ENCODE data around the gene KRT71.

Gene KRT71

GRCh38 chr12:52575948-52576347, 23.0 kb upstream of the KRT71 start:
- no peak for DNase-seq (ENCODE audit: low read depth in 2 of 2, low spot score in 1 of 2)

GRCh38 chr12:52575256-52575655, 22.3 kb upstream of the KRT71 start:
- no peak for DNase-seq (ENCODE audit: low read depth in 2 of 2, low spot score in 1 of 2)

- no peak for DNase-seq (ENCODE audit: low read depth in 2 of 2, low spot score in 1 of 2)
Observed at GRCh38 chr12:52573743-52574142, 20.8 kb upstream of the KRT71 start, which contains the start of gene KRT74. Gene KRT74 (minus strand): TSS chr12:52573843. CDS start chr12:52573777, 66 bp downstream.

DNA sequence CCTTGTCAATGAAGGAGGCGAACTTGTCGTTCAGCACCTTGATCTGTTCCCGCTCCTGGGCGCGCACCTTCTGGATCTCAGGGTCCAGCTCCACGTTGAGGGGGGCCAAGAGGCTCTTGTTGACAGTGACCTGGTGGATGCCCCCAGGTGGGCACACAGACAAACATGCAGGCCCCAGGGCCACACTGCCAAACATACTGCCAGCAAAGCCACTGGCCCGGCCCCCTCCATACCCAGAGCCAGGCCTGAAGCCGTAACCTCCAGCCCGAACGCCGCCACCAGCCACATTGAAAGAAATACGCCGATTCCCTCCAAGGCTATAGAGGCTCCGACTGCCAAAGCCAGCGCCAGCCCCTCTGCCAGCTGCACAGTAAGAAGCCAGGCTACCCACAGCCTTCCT, 20.4 kb upstream of the KRT71 start:
- DNase-seq (ENCODE audit: low read depth in 2 of 2, low spot score in 1 of 2), result no peak

DNA sequence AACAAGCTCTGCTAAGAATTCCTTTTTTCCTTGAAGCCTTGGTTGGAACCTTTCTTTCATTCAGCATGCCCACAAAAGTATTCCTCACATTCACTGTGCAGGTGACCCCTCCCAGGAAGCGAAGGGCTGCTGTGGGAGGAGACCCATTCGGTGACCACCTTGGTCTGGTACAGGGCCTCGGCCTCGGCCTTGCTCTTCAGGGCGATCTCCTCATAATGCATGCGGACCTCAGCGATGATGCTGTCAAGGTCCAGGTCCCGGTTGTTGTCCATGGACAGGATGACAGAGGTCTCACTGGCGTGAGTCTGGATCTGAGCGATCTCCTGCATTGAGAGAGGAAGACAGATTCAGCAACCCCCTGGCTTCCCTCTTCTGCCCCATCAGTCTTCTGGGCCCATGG, 17.6 kb upstream of the KRT71 start:
- DNase-seq (ENCODE audit: low read depth in 2 of 2, low spot score in 1 of 2), result no peak

GRCh38 chr12:52568111-52568510, 15.2 kb upstream of the KRT71 start:
- DNase-seq (ENCODE audit: low read depth in 2 of 2, low spot score in 1 of 2), result no peak

DNA sequence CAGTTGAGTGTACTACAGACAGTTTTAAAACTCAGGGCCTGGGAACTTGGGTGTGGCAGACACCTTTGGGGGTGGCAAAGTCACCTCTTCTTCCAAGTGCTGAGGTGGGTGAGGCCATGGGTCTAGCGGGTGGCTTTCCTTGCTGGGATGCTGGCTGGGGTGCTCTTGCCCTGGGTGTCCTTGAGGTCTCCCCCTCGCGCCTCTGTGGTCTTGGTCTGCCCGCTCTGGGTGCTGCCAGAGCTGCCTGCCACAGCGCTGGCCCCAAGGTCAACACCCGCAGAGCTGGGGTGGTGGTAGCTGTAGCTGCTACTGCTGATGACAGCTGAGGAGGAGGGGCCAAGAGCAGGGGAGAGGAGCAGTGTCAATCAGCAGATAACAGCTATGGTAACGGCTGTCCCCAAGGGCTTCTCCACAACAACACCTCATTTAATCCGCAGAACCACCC, 13.9 kb upstream of the KRT71 start:
- DNase-seq (ENCODE audit: low read depth in 2 of 2, low spot score in 1 of 2), result peak; percentile 7 to 47

- DNase-seq (ENCODE audit: low read depth in 2 of 2, low spot score in 1 of 2), result no peak
Observed at GRCh38 chr12:52564582-52564981, 11.6 kb upstream of the KRT71 start.

- DNase-seq (ENCODE audit: low read depth in 2 of 2, low spot score in 1 of 2), result no peak
Observed at GRCh38 chr12:52561880-52562449, 9.0 kb upstream of the KRT71 start.

- DNase-seq (ENCODE audit: low read depth in 2 of 2, low spot score in 1 of 2), result no peak
Observed at GRCh38 chr12:52559979-52560378, 7.0 kb upstream of the KRT71 start.

DNA sequence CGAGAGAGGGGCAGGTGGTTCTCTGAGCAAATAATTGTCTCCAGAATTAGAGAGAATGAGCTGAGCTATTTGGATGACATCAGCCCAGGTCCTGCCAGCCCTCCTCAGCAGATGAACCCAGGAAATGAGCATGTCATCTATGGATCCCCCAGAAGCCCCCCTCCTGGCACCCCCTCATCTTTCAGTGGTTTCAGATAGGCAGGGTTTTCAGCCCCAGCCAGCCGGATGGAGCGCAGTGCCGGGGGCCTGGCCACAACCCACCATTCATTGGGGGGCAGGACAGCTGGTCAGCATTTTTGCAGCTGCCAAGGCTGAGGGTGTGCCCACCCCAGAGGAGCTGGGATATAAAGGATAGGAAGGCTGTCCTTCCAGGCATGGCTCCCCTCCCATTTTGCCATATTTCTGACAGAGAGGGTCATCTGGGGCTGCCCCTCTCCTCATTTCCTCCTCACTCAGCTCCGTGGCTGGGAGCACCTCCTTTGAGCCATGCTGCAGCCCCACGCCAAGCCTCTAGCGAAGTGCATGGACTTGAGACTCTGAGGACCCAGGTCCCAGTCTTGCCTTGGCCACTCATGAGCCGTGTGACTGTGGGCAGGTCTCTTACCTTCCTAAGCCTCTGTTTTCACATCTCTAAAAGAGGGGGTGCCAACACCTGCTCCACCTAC, 6.0 kb upstream of the KRT71 start:
- no peak for DNase-seq (ENCODE audit: low read depth in 2 of 2, low spot score in 1 of 2)

GRCh38 chr12:52557476-52557875, 4.5 kb upstream of the KRT71 start:
- DNase-seq (ENCODE audit: low read depth in 2 of 2, low spot score in 1 of 2), result no peak

DNA sequence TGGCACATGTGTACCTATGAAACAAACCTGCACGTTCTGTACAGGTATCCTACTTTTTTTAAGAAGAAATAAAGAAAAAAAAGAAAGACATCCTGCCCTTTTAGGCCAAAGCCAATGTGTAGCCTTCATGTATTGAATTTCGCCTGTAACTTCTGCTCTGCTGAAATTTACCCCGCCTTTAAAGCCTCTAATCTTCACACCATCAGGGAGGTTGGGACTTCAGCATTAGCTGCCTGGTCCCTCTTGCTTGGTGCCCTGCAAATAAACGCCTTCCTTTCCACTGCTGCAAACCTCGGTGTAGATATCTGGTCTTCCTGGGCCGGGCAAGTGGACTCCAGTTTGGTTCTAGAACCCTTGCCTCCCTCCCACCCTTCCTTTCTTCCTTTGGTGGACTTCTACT, 2.6 kb upstream of the KRT71 start:
- DNase-seq (ENCODE audit: low read depth in 2 of 2, low spot score in 1 of 2), result no peak

GRCh38 chr12:52552055-52552454, 890 bp downstream of the KRT71 start:
- DNase-seq (ENCODE audit: low read depth in 2 of 2, low spot score in 1 of 2), result no peak

DNA sequence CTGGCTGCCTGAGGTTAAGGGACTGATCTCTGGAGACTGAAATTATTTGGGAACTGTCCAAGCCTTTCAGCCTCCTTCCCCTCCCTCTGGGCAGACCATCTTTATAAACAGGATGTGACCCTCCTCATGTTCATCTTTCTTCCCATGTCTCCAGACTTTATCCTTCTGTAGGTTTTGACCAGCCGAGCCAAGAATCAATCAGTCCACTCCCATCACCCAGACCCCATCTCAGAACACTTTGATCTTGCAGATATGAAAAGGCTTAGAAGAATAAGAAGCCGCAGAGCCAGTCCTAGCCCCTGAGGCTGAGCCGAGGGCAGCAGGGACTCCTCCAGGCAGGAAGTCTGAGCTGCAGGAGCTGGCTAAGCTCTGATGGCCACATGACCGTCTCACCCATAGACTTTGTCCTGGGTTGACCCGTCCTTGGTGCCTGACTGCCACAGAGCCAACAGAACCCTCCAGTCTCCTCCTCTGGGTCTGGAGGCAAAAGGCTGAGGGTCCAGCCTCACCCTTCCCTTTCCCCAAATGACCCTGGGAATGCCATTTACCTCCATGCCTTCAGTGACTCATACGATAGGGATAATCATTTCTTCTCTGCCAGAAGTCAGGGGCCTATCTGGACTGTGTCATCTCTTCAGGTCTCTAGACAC, 1.6 kb downstream of the KRT71 start:
- no peak for DNase-seq (ENCODE audit: low read depth in 2 of 2, low spot score in 1 of 2)

DNA sequence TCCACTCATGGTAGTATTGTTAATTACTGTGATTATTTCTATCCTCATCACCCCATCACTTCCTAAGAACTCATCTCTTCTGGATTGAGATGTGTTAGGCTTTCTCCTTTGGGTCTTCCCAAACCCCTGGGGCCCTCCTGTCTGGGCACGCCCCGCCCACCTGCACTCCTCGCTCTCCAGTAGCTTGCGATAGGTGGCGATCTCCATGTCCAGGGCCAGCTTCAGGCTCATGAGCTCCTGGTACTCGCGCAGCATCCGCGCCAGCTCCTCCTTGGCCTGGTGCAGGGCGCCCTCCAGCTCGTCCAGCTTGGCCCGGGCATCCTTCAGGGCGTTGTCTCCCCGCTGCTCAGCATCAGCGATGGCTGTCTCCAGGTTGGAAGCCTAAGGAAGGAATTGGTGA, 6.8 kb downstream of the KRT71 start:
- no peak for DNase-seq (ENCODE audit: low read depth in 2 of 2, low spot score in 1 of 2)

DNA sequence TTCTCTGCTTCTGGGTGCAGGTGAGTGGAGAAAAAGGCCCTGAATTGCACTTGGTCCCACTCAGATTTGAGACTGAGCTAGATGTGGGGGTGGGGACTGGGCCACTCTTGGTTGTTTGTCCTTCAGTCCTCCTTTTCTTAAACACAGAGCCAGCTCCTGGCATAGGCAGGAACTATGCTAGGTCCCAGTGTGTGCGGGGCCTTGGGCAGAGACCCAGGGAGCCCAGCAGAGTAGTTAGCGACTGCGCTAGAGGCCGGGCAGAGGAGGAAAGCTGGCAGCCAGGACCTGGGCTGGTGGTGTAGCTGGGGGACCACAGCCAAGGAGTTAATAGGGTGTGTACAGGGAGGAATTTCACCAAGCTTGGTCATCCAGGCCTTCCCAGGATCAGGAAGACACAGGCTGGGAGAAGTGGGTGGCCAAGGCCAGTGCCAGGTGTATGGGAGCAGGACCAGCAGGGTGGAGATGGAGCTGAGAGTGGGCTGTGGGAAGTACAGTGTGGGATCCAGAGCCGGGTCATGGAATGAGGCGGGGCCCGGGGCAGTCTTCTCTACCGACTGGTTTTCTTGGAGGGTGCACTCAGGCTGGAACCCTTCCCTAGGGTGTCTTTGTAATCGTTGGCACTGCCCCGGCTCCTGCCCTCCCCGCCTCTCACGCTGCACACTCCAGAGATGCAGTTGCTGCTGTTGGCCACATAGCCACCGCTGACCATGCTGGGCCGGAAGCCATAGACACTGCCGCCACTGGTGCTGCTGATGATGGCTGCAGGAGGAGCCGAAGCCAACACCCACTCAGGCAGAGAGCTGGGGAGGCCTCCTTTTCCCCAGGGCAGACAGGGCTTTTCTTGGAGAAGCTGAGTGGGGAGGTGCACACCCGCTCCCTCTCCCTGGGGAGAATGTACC, 8.7 kb downstream of the KRT71 start:
- DNase-seq (ENCODE audit: low read depth in 2 of 2, low spot score in 1 of 2), result no peak

- DNase-seq (ENCODE audit: low read depth in 2 of 2, low spot score in 1 of 2), result no peak
Observed at GRCh38 chr12:52542785-52543318, 10.1 kb downstream of the KRT71 start.

- DNase-seq (ENCODE audit: low read depth in 2 of 2, low spot score in 1 of 2), result no peak
Observed at GRCh38 chr12:52542157-52542556, 10.8 kb downstream of the KRT71 start.

- no peak for DNase-seq (ENCODE audit: low read depth in 2 of 2, low spot score in 1 of 2)
Observed at GRCh38 chr12:52541709-52542108, 11.2 kb downstream of the KRT71 start.

GRCh38 chr12:52540531-52540930, 12.4 kb downstream of the KRT71 start:
- DNase-seq (ENCODE audit: low read depth in 2 of 2, low spot score in 1 of 2), result no peak
